Keratinocyte (primary cell): Measurements from ENCODE around the gene RCAN3.

Source experiments
- EZH2 ChIP-seq: IDR thresholded peaks from one replicate; pipeline ENCODE4 v1.6.1; 2012; ENCODE audit warnings: inconsistent platforms, mild to moderate bottlenecking, low read length, moderate library complexity
- TF ChIP-seq, protein P1 (sequence below), 3 experiments: IDR thresholded peaks in 1 of 3; conservative IDR thresholded peaks in 1 of 3; optimal IDR thresholded peaks in 1 of 3; 2 replicates in 2 of 3; 3 replicates in 1 of 3; pipeline versions ENCODE3 to v1.5.1; 2011; ENCODE audit warnings: low read length in 3 of 3, mild to moderate bottlenecking in 3 of 3, moderate library complexity in 2 of 3, control low read depth in 1 of 3, inconsistent platforms in 1 of 3; ENCODE audit not compliant: insufficient read depth in 2 of 3; ENCODE audit errors: extremely low read depth in 1 of 3

DNA sequence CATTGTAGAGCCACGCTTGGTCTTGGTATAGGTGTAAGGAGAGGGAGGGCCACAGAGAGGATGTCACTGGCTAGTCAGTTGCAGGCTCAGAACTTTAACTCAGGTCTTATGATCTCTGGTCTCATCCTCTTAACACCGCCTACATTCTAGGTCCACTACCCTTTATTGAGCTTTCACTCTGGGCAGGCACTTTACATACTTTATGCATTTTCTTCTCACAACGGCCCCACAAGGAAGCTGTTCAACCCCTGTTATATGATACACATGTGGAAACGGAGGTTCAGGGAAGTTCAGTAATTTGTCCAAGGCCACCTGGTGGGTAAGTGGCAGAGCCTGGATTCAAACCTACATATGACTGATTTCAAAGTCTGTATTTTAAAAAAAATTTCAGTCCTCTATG, 25.3 kb upstream of the RCAN3 start:
- TF ChIP-seq, protein P1, sequence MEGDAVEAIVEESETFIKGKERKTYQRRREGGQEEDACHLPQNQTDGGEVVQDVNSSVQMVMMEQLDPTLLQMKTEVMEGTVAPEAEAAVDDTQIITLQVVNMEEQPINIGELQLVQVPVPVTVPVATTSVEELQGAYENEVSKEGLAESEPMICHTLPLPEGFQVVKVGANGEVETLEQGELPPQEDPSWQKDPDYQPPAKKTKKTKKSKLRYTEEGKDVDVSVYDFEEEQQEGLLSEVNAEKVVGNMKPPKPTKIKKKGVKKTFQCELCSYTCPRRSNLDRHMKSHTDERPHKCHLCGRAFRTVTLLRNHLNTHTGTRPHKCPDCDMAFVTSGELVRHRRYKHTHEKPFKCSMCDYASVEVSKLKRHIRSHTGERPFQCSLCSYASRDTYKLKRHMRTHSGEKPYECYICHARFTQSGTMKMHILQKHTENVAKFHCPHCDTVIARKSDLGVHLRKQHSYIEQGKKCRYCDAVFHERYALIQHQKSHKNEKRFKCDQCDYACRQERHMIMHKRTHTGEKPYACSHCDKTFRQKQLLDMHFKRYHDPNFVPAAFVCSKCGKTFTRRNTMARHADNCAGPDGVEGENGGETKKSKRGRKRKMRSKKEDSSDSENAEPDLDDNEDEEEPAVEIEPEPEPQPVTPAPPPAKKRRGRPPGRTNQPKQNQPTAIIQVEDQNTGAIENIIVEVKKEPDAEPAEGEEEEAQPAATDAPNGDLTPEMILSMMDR (optimal IDR thresholded peaks at IDR 0.05 in 1 of 3, IDR thresholded peaks at IDR 0.05 in 1 of 3, conservative IDR thresholded peaks at IDR 0.05 in 1 of 3; ENCODE audit: extremely low read depth in 1 of 3, insufficient read depth in 2 of 3, low read length in 3 of 3) = no peak
- TF ChIP-seq EZH2 = no peak
